ENCODE data around the gene PBX1.
"Not testable (repeated sequence)": the region's sequence is repeated elsewhere in the genome, so short reads cannot be mapped to it uniquely, and the experiment has no call there.

The PBX1 gene

DNA sequence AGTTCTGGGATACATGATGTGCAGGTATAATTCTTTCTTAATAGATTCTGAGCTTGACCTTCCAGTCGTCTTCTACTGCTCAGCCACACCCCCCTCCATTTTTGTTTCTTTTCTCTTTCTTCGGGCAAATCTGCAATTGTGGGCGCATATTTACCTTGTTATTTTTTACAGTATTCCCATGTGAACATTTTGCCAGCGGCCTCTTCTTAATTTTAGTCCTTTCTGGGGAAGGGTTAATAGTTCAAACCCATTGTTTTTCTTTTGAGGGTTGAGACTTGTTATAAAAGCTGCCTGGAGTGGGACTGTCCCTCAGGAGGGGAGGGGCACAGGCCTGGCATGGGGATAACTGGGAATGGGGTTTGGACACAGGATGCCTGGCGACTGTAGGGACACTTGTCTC lies 40.3 kb downstream of the PBX1 start:
- H3K4me3 ChIP-seq (replicated peaks; ENCODE audit: low read depth, low read length), result no peak overlapping the region
- TF ChIP-seq, protein P1, sequence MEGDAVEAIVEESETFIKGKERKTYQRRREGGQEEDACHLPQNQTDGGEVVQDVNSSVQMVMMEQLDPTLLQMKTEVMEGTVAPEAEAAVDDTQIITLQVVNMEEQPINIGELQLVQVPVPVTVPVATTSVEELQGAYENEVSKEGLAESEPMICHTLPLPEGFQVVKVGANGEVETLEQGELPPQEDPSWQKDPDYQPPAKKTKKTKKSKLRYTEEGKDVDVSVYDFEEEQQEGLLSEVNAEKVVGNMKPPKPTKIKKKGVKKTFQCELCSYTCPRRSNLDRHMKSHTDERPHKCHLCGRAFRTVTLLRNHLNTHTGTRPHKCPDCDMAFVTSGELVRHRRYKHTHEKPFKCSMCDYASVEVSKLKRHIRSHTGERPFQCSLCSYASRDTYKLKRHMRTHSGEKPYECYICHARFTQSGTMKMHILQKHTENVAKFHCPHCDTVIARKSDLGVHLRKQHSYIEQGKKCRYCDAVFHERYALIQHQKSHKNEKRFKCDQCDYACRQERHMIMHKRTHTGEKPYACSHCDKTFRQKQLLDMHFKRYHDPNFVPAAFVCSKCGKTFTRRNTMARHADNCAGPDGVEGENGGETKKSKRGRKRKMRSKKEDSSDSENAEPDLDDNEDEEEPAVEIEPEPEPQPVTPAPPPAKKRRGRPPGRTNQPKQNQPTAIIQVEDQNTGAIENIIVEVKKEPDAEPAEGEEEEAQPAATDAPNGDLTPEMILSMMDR (IDR thresholded peaks at IDR 0.05; ENCODE audit: low read length, missing control alignments), result no peak
- DNase-seq (ENCODE audit: low read depth), result no peak

DNA sequence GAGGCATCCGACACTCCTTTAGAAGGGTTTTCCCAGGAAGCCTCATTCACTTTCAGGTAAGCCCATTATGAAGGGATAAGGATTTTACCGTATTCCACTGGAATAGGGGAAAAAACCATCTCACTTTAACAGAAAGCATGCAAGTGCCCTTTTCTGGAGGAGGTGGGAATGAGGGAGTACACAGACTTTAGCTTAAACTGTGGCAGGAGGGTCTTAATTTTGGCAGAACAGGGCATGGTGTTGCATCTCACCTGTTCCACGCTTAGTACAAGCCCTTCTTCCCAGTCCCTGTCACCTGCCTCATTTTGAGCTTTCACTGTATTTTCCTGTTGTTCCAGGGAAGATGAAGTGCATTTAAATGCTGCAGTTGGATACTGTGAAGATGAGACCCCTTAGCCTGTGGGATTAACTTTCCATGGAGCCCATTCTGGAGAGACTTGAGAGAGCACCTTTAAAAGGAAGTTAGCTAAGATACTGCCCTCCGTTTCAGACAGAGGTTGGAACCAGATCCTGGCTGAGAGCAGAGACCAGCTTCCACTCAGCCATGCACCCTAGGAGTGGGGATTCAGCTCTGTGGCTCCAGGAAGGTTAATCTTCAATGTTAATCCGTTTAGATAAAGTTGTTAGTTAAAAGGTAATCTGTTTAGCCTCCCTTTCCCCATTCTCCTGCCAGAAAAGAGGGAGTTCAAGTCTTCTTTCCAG lies 42.6 kb downstream of the PBX1 start:
- TF ChIP-seq, protein P1 (IDR thresholded peaks at IDR 0.05; ENCODE audit: low read length, missing control alignments), result no peak
- no peak overlapping the region for H3K4me3 ChIP-seq (replicated peaks; ENCODE audit: low read depth, low read length)
- no peak for DNase-seq (ENCODE audit: low read depth)

DNA sequence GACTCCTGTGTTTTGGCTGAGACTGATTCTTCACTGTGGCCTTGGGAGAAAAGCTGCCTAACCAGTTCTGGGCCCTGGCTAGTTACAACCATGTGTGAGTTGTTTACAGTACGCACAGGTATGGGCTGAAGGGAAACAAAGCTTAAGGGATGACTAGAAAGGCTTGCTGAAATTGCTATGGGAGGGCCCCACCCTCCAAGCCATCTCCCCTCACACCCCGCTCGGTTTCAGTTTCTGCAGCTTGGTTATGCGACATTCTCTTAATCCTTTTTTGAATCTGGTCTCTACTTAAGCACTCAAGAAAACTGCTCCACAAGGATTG lies 43.1 kb downstream of the PBX1 start:
- DNase-seq (ENCODE audit: low read depth), result no peak
- no peak overlapping the region for H3K4me3 ChIP-seq (replicated peaks; ENCODE audit: low read depth, low read length)
- TF ChIP-seq, protein P1 (IDR thresholded peaks at IDR 0.05; ENCODE audit: low read length, missing control alignments), result no peak

DNA sequence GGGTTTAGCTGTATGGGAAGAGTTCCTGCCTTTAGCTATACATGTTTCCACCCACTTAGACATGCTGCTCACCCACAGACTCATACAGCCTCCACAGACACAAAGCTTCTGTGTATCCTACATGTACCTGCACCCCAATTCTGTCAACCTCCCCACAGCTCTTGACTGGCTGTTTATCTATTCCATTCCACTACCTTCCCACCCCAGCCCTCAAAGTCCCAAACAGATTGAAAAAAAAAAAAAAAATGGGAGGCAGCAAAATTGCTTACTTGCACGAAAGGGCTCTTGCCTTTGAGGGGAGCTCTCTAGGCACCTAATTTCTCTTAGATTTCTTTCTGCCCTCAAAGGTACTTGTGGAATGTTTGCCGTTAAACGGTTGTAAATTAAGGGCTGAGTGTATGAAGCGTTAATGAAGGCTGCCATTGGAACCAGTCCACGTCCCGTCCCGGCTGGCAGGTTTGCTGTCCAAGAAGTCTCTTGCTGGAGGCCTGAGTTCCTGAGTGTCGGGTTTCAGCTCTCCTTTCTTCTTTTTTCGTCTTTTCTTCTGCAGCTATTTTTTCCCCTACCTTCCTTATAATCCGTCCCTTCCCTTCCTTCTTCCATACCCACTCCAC lies 43.6 kb downstream of the PBX1 start:
- TF ChIP-seq, protein P1 (IDR thresholded peaks at IDR 0.05; ENCODE audit: low read length, missing control alignments), result peak; percentile 8
- DNase-seq (ENCODE audit: low read depth), result peak; percentile 44
- H3K4me3 ChIP-seq (replicated peaks; ENCODE audit: low read depth, low read length), result no peak overlapping the region

DNA sequence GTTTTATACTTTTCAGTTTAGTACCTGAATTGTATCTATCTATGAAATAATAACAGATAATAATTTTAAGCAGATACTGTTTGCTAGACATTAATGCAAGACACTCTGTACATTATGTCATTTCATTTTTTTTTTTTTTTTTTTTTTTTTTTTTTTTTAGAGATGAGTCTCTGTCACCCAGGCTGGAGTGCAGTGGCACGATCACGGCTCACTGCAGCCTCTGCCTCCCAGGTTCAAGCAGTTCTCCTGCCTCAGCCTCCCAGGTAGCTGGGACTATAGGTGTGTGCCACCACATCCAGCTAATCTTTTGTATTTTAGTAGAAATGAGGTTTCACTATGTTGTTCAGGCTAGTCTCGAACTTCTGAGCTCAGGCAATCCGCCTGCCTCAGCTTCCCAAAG lies 44.8 kb downstream of the PBX1 start:
- H3K4me3 ChIP-seq (replicated peaks; ENCODE audit: low read depth, low read length); DNase-seq (ENCODE audit: low read depth): not testable (repeated sequence)

DNA sequence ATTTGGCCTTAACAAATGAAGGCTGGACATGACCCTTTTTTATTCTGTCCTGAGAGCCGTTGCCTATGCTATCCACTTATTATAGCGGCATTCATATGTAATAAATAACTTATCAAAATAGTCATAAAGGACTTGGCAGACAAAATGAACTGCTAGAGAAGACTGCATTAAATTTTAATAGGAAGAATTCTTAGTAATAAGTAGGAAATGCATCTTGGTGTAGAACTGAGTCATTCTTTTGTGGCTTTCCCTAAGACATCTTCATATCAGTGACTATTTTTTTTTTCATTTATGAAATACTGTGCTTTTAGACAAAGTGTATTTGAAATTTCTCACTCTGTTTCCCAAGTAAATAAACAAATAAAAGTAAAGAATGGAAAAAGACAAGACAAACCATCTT lies 45.6 kb downstream of the PBX1 start:
- DNase-seq (ENCODE audit: low read depth), result peak; percentile 42
- TF ChIP-seq, protein P1 (IDR thresholded peaks at IDR 0.05; ENCODE audit: low read length, missing control alignments), result no peak
- H3K4me3 ChIP-seq (replicated peaks; ENCODE audit: low read depth, low read length), result no peak overlapping the region

DNA sequence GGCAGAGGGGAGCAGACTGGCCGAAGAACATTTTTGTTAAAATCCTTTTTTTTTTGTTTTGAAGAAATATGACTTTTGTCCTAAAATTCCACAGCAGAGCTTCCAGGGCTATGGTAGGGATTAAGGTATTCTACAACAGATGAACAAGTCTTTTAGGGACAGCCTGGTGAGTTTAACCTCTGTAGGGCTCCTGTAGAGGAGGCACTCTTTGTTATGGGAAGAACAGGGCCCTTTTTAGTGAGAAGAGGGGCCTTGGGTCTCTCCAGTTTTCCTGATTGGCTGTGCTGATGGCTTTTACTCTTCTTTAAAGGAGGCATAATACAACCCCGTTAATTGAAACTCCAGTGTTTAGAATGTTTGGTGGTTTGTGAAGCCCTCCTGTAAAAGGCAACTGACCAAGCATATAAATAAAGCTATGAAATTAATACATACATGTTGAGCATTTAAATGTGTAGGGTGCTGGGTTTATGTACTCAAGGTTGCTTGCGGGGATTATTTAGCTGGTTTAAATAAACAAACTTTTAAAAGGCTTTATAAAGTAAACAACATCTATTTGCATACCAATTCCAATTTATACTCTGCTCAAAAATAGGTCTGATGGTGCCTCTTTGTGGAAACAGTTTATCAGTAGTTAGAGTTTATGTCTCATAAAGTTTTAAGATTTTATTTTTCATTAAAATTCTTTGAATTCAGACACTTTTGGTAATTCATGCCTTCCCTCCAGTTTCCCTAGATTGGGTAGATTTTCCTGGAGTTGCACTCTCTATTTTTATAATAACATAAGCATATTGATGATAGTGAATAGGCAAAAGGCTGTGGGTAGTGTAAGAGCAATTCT lies 46.5 kb downstream of the PBX1 start:
- no peak overlapping the region for H3K4me3 ChIP-seq (replicated peaks; ENCODE audit: low read depth, low read length)
- DNase-seq (ENCODE audit: low read depth), result no peak
- TF ChIP-seq, protein P1 (IDR thresholded peaks at IDR 0.05; ENCODE audit: low read length, missing control alignments), result no peak
